ENCODE results near the gene ABITRAM.
"Not testable (repeated sequence)": the region's sequence is repeated elsewhere in the genome, so short reads cannot be mapped to it uniquely, and the experiment has no call there.

ABITRAM gene

DNA sequence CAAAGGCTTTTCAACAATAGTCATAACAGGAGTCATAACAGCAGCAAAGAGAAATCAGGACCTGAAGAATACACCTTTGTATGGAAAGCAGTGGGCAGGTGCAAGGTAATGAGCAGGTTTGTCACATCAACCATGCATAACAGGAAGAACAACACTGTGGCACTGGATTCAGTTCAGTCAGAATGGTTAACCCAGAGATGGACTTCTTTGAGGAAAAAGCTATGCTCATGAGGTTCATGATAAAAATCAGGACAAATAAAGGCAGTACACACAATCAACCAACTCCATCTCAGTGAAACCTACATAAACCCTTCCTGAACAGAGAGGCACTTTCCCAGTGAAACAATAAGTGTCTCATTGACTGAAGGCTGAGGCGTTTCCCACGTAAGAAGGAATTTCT lies 27.0 kb downstream of the ABITRAM start:
- TF ChIP-seq, protein P1, sequence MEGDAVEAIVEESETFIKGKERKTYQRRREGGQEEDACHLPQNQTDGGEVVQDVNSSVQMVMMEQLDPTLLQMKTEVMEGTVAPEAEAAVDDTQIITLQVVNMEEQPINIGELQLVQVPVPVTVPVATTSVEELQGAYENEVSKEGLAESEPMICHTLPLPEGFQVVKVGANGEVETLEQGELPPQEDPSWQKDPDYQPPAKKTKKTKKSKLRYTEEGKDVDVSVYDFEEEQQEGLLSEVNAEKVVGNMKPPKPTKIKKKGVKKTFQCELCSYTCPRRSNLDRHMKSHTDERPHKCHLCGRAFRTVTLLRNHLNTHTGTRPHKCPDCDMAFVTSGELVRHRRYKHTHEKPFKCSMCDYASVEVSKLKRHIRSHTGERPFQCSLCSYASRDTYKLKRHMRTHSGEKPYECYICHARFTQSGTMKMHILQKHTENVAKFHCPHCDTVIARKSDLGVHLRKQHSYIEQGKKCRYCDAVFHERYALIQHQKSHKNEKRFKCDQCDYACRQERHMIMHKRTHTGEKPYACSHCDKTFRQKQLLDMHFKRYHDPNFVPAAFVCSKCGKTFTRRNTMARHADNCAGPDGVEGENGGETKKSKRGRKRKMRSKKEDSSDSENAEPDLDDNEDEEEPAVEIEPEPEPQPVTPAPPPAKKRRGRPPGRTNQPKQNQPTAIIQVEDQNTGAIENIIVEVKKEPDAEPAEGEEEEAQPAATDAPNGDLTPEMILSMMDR (IDR thresholded peaks at IDR 0.05; ENCODE audit: insufficient read depth, low read length, missing control alignments): no peak
- POLR2A ChIA-PET: no interaction called here
- no peak overlapping the region for H3K4me3 ChIP-seq (ENCODE audit: low read depth, low read length)
- no peak for DNase-seq (ENCODE audit: low read depth, low spot score)
- CTCF ChIA-PET: interaction anchor here (5.6 kb wide), 1 partner anchor 9 kb away, joined by 56 read pairs; no protein-coding TSS in a partner anchor

- ChIA-PET POLR2A (no interaction called here), CTCF (interaction anchor here (5.6 kb wide), 1 partner anchor 12 kb away, joined by 56 read pairs; no protein-coding TSS in a partner anchor)
- TF ChIP-seq, protein P1 (IDR thresholded peaks at IDR 0.05; ENCODE audit: insufficient read depth, low read length, missing control alignments): no peak
- DNase-seq (ENCODE audit: low read depth, low spot score): no peak
- H3K4me3 ChIP-seq (ENCODE audit: low read depth, low read length): no peak overlapping the region
Observed at GRCh38 chr9:108963459-108964143, 29.4 kb downstream of the ABITRAM start.

DNA sequence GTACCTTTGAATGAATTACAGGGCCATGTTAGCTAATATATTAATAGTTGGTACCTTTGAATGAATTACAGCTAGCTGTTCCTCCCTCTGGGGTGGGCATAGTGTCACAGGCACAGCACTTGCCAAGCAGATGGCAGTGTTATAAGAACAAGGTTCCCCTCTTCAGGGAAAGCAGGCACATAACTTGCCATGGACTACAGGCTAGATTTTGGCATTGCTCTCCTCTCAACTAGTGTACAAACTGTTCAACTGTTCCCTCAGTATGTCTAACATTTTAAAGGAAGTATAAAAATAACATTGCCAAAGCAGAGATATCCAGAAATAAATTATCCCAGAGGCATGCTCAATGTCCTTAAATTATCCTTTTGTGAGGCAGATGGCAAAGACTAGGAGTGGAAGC lies 33.7 kb downstream of the ABITRAM start:
- no peak for DNase-seq (ENCODE audit: low read depth, low spot score)
- TF ChIP-seq, protein P1 (IDR thresholded peaks at IDR 0.05; ENCODE audit: insufficient read depth, low read length, missing control alignments): no peak
- ChIA-PET POLR2A (no interaction called here), CTCF (interaction anchor here (1.1 to 2.0 kb wide), 4 partner anchors 12 to 17 kb away, joined by 3 to 11 read pairs (median 6); no protein-coding TSS in a partner anchor)
- no peak overlapping the region for H3K4me3 ChIP-seq (ENCODE audit: low read depth, low read length)

- CTCF ChIA-PET: interaction anchor here (0.7 to 2.5 kb wide), 2 partner anchors 18 to 498 kb away, joined by 3 to 11 read pairs; no protein-coding TSS in a partner anchor
- H3K4me3 ChIP-seq (ENCODE audit: low read depth, low read length); POLR2A ChIA-PET; DNase-seq (ENCODE audit: low read depth, low spot score): not testable (repeated sequence)
Observed at GRCh38 chr9:108971392-108971791, 37.2 kb downstream of the ABITRAM start.

- POLR2A ChIA-PET: no interaction called here
- H3K4me3 ChIP-seq (ENCODE audit: low read depth, low read length): no peak overlapping the region
- DNase-seq (ENCODE audit: low read depth, low spot score): no peak
- TF ChIP-seq, protein P1 (IDR thresholded peaks at IDR 0.05; ENCODE audit: insufficient read depth, low read length, missing control alignments): no peak
- CTCF ChIA-PET: interaction anchor here (2.5 kb wide), 1 partner anchor 18 kb away, joined by 11 read pairs; no protein-coding TSS in a partner anchor
Observed at GRCh38 chr9:108972186-108972585, 38.0 kb downstream of the ABITRAM start.

- CTCF ChIA-PET: interaction anchor here (2.5 kb wide), 1 partner anchor 19 kb away, joined by 11 read pairs; no protein-coding TSS in a partner anchor
- H3K4me3 ChIP-seq (ENCODE audit: low read depth, low read length): no peak overlapping the region
- TF ChIP-seq, protein P1 (IDR thresholded peaks at IDR 0.05; ENCODE audit: insufficient read depth, low read length, missing control alignments): no peak
- no peak for DNase-seq (ENCODE audit: low read depth, low spot score)
- POLR2A ChIA-PET: no interaction called here
Observed at GRCh38 chr9:108972626-108973209, 38.5 kb downstream of the ABITRAM start.
